ENCODE results near the gene TTLL11.

DNA sequence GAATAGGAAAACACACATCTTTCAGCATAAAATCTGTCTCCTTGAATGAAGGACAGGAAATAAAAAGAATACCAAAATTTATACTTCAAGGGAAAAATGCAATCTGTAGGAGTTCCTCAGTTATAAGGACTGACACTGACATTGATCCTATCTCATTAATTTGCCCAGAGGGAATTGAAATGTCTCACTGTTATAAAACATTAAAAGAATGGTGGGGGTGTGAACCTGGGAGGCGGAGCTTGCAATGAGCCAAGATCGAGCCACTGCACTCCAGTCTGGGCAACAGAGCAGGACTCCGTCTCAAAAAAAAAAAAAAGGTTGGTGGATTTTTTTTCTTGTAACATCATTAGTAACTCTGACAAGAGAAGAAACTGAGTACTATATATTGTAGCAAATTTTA, 60.8 kb downstream of the TTLL11 start:
- TF ChIP-seq CTCF (conservative IDR thresholded peaks at IDR 0.05; ENCODE audit: low read length) = no peak
- no peak for TF ChIP-seq EZH2phosphoT487 (IDR thresholded peaks at IDR 0.05; ENCODE audit: borderline replicate concordance, low read depth, low read length)
